22Rv1 (cell line): Measurements from ENCODE around the gene CYTH1.

ENCODE experiments used
- H3K27ac ChIP-seq: fragments of 450-650 bp; 2 replicates; pipeline ENCODE4 v1.5.1; 2017
- ZFX ChIP-seq: fragments of 450-650 bp; IDR thresholded peaks from 2 replicates; pipeline ENCODE4 v1.6.1; 2017; ENCODE audit warnings: antibody characterized with exemption, borderline replicate concordance
- TF ChIP-seq, protein P1 (sequence below): fragments of 450-650 bp; IDR thresholded peaks from 2 replicates; pipeline ENCODE4 v1.5.1; 2017; ENCODE audit warnings: mild to moderate bottlenecking

Gene CYTH1

DNA sequence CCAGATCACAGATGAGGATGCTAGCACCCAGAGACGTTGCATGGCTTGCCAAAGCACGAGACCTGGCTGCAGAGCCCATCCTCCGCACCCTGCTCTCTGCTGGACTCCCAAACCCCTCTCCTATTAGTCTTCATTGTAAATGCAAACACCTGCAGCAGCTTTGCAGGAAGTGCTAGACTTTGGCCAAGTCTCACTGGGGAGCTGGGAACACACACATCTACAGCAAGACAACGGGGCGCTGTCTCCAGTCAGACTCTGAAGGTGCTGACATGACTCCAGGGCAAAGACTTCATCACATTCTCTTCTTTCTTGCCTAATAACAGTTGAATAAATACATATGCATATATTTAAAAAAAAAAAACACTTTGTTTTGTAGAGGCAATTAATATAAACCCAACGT, 43.8 kb downstream of the CYTH1 start:
- no peak overlapping the region for H3K27ac ChIP-seq
- TF ChIP-seq ZFX = no peak
- TF ChIP-seq, protein P1, sequence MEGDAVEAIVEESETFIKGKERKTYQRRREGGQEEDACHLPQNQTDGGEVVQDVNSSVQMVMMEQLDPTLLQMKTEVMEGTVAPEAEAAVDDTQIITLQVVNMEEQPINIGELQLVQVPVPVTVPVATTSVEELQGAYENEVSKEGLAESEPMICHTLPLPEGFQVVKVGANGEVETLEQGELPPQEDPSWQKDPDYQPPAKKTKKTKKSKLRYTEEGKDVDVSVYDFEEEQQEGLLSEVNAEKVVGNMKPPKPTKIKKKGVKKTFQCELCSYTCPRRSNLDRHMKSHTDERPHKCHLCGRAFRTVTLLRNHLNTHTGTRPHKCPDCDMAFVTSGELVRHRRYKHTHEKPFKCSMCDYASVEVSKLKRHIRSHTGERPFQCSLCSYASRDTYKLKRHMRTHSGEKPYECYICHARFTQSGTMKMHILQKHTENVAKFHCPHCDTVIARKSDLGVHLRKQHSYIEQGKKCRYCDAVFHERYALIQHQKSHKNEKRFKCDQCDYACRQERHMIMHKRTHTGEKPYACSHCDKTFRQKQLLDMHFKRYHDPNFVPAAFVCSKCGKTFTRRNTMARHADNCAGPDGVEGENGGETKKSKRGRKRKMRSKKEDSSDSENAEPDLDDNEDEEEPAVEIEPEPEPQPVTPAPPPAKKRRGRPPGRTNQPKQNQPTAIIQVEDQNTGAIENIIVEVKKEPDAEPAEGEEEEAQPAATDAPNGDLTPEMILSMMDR = no peak

DNA sequence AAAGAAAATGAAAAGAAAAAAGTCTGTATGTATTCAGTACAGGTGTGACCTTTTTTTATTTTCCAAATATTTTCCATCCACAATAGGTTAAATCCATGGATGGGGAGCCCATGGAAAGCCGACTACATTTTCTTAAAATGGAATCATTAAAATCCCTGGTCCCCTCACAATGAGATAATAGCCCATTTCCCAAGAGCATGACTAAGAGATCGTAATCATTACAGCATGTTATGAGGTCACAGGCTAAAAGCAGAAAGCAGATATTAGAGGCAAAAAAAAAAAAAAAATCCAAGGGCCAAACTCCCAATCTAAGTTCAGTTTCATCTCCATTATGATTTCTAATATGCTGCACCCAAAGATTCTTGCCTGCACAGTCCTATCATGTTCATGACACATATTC, 44.7 kb downstream of the CYTH1 start:
- peak overlapping the region; percentile 80 for H3K27ac ChIP-seq
- TF ChIP-seq, protein P1 = no peak
- no peak for TF ChIP-seq ZFX

DNA sequence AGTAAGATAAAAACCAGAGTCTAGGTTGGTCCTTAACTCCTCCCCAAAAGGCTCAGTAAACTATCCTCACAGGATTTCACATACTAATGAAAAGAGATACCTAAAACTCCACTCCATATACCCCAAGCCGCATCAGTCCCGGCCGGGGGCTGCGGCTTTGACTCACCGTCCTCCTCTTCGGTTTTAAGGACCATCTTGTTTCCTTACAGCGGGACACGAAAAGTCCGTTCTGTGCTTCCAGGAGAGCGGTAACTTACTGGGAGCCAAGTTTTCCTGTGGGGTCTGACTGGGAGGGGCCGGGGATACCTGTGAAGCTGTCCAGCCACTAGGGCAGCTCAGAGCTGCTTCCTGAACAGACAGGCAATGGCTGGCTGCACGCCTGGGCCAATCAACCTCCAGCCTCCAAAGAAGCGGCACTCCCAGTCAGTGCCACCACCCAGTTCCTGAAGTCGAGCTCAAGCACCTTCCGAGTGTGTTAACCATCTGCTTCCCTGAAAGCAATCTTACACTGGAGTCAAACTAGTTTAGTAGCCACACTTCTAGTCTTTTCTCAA, 45.5 kb downstream of the CYTH1 start:
- H3K27ac ChIP-seq = peak overlapping the region; percentile 80

DNA sequence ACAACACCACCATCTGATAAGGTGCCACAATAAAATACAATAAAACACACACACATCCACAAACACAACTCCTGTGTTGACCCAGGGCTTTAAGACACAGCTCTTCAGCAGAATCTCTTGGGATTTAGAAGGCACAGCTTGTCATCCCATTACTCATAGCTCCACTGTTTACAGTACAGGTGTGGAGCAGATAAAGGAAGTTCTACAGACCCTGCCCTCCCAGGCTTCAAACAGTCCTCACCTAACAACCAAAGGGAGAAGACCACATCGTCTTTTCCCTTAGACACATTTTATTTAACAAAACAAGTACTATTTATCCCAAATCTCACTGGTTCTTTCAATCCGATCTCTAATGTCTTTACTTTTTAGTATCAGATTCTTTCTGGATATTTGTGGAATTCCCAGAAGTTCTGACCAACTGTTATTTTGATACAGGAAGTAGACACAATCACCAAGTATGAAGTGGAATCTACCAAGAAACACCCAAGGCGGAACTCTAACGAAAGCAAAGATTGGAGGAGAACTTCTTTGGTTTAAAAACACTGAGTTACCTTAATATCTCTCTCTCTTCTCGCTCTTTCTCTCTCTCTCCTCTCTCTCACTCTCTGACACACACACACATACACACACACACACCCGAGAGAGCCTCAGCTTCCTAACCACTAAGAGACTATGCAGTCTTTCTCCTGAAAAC, 46.1 kb downstream of the CYTH1 start:
- peak overlapping the region; percentile 80 for H3K27ac ChIP-seq
- TF ChIP-seq, protein P1 = no peak
- no peak for TF ChIP-seq ZFX

More for the DNA sequence above, 45.5 kb downstream of the CYTH1 start:
- no peak for TF ChIP-seq ZFX
- TF ChIP-seq, protein P1 = peak; percentile 19

DNA sequence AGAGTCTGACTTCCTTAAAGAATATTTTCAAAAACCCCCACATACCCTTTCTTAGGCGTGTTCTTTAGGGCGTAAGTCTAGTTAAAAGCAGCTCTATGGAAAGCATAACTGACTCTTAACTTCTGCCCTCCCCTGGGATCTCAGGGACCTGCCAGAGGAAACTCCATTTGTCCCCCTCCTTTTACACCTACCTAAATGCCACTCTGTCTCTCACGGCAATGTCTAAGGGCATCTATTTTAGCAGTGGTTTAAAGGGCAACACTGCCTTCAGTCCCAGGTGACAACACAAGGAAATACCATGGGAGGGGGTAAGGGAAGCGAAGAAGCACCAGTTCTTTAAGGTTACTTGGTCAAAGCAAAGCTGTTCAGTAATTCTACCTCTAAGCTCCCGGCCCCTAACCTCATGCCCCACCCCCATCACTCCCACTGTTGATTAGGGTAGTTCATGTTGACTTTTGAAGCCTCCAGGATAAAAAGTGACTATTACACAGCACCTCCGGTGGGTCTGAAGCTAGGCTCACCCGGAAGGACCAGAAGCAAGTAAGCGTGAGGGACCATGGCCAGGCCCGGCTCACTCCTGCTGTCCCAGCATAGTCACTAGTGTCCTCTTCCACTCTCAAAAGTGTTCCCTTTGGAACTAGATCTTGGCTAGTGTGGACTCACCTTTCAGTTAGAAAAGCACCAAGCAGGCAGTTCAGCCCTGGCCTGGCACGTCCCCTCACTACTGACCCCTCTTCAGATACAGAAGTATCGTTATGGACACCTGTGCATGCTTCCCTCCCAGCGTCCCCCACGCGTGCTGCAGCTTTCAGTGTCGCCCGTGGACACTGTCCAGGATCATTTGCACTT, 47.1 kb downstream of the CYTH1 start:
- H3K27ac ChIP-seq = peak overlapping the region; percentile 80
- no peak for TF ChIP-seq ZFX
- TF ChIP-seq, protein P1 = no peak

DNA sequence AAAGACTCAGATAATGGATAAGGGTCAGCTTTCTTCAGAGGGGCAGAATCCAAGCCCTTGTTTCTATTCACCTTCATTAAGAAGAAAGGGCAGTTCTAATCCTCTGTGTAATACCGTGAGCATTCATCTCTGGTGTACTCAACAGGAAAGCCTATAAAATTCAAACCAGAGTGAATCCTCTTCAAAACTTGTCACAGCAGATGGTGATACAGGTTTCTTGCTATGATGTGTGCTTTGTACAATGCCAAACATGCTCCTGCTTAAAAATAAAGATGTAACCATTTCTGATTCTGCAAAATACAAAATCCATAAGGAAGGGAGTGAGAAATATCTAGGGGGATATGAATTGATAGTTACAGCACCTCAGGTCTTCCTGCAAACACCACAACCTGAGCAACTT, 49.7 kb downstream of the CYTH1 start:
- TF ChIP-seq, protein P1 = no peak
- TF ChIP-seq ZFX = no peak
- H3K27ac ChIP-seq = no peak overlapping the region
